ENCODE measurements around the gene APBA2.

DNA sequence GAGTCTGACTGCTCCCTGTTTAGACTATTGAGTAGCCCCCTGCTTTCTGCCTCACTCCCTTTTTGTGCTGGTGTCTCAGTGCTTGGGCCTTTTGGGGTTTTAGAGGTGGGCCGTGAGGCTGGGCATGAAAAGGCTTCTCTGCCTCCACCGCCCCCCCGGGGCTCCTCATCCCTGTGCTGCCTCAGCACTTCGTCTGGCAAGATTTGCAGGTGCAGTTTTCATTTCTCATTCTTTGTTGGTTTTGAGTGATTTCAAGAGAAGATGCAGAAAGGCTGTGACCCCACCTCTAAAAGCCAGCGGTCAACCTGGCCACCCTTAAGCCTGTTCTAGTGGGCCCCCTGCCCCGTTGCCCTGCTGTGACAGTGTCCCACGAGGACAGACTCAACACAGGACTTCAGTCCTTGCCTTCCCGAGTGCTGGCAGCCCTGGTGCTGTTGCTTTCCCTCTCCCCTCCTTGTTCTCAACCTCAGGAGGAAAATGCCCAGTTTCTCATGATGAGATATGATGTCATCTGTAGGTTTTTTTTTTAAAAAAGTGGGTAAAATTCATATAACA lies 38.0 kb downstream of the APBA2 start:
- TF ChIP-seq CTCF (IDR thresholded peaks at IDR 0.05) (no peak), POLR2A (IDR thresholded peaks at IDR 0.05) (no peak), POLR2AphosphoS5 (IDR thresholded peaks at IDR 0.05) (no peak)

All from stomach (tissue), 4 donors.